H9 (cell line): ENCODE measurements around the gene LRRC8B. TPM values are rescaled to one million over a fixed set of nuclear protein-coding genes. Genes with fewer than 3 reads are reported as not detected.

Experiments used
- DNase-seq: peaks from one replicate; pipeline ENCODE4 v3.0.0-alpha.2; 2017
- H2AFZ ChIP-seq: one replicate; pipeline ENCODE4 v1.6.1; 2013; ENCODE audit warnings: mild to moderate bottlenecking, low read length, control low read depth, moderate library complexity
- H2AK5ac ChIP-seq: 2 replicates; pipeline ENCODE4 v1.6.1; 2013; ENCODE audit warnings: low read length, control low read depth, mixed read lengths; ENCODE audit not compliant: insufficient read length
- H2BK120ac ChIP-seq: one replicate; pipeline ENCODE4 v1.6.1; 2013; ENCODE audit warnings: low read depth, mild to moderate bottlenecking, low read length, control low read depth, inconsistent platforms; ENCODE audit not compliant: poor library complexity, severe bottlenecking
- H2BK12ac ChIP-seq: 2 replicates; pipeline ENCODE4 v1.6.1; 2013; ENCODE audit warnings: low read length, control low read depth, mixed read lengths, low read depth; ENCODE audit not compliant: insufficient read length
- H2BK15ac ChIP-seq: 2 replicates; pipeline ENCODE4 v1.6.1; 2013; ENCODE audit warnings: low read depth, low read length, control low read depth
- H2BK20ac ChIP-seq: one replicate; pipeline ENCODE4 v1.6.1; 2013; ENCODE audit warnings: low read depth, mild to moderate bottlenecking, low read length, control low read depth, inconsistent platforms; ENCODE audit not compliant: poor library complexity, severe bottlenecking
- H2BK5ac ChIP-seq: 2 replicates; pipeline ENCODE4 v1.6.1; 2013; ENCODE audit warnings: low read length, control low read depth, mixed read lengths; ENCODE audit not compliant: insufficient read length
- H3K14ac ChIP-seq: 2 replicates; pipeline ENCODE4 v1.6.1; 2013; ENCODE audit warnings: low read length, control low read depth; ENCODE audit not compliant: insufficient read depth
- H3K18ac ChIP-seq: 2 replicates; pipeline ENCODE4 v1.6.1; 2013; ENCODE audit warnings: low read depth, mild to moderate bottlenecking, mixed read lengths, low read length, control low read depth; ENCODE audit not compliant: insufficient read length
- H3K23ac ChIP-seq: 2 replicates; pipeline ENCODE4 v1.6.1; 2013; ENCODE audit warnings: low read length, control low read depth, mixed read lengths, low read depth; ENCODE audit not compliant: insufficient read length
- H3K23me2 ChIP-seq: 2 replicates; pipeline ENCODE4 v1.6.1; 2013; ENCODE audit warnings: low read depth, mild to moderate bottlenecking, mixed read lengths, low read length, control low read depth; ENCODE audit not compliant: insufficient read length, poor library complexity, severe bottlenecking
- H3K27ac ChIP-seq: 2 replicates; pipeline ENCODE4 v1.5.1; 2013; ENCODE audit warnings: low read length, control low read depth, mixed read lengths, low read depth; ENCODE audit not compliant: insufficient read length
- H3K27me3 ChIP-seq: 2 replicates; pipeline ENCODE4 v1.6.1; 2013; ENCODE audit warnings: low read length, control low read depth, inconsistent platforms; ENCODE audit not compliant: insufficient read depth
- H3K4ac ChIP-seq: 2 replicates; pipeline ENCODE4 v1.6.1; 2013; ENCODE audit warnings: low read depth, mild to moderate bottlenecking, control low read depth, inconsistent platforms, low read length, moderate library complexity
- H3K4me1 ChIP-seq: 2 replicates; pipeline ENCODE4 v1.6.1; 2013; ENCODE audit warnings: low read length, control low read depth, inconsistent platforms; ENCODE audit not compliant: insufficient read depth
- H3K4me2 ChIP-seq: 2 replicates; pipeline ENCODE4 v1.6.1; 2013; ENCODE audit warnings: low read length, control low read depth, mixed read lengths; ENCODE audit not compliant: insufficient read length, insufficient read depth
- H3K56ac ChIP-seq: 2 replicates; pipeline ENCODE4 v1.6.1; 2013; ENCODE audit warnings: low read depth, mild to moderate bottlenecking, mixed read lengths, low read length, control low read depth; ENCODE audit not compliant: insufficient read length
- H3K79me1 ChIP-seq: 2 replicates; pipeline ENCODE4 v1.6.1; 2013; ENCODE audit warnings: low read depth, mild to moderate bottlenecking, moderate library complexity, low read length, control low read depth, inconsistent platforms; ENCODE audit not compliant: insufficient read depth, poor library complexity, severe bottlenecking
- H3K79me2 ChIP-seq: 2 replicates; pipeline ENCODE4 v1.6.1; 2013; ENCODE audit warnings: low read length, control low read depth, inconsistent platforms; ENCODE audit not compliant: insufficient read depth
- H3K9ac ChIP-seq: 2 replicates; pipeline ENCODE4 v1.6.1; 2013; ENCODE audit warnings: low read length, control low read depth, mixed read lengths; ENCODE audit not compliant: insufficient read length; ENCODE audit errors: extremely low read depth
- H3K9me3 ChIP-seq: one replicate; pipeline ENCODE4 v1.6.1; 2013; ENCODE audit warnings: low read depth, low read length, inconsistent platforms; ENCODE audit not compliant: control insufficient read depth
- H3T11ph ChIP-seq: one replicate; pipeline ENCODE4 v1.6.1; 2013; ENCODE audit warnings: mild to moderate bottlenecking, low read length, control low read depth, inconsistent platforms
- H4K20me1 ChIP-seq: one replicate; pipeline ENCODE4 v1.6.1; 2013; ENCODE audit not compliant: control insufficient read depth, insufficient read length, insufficient read depth
- H4K5ac ChIP-seq: 2 replicates; pipeline ENCODE4 v1.6.1; 2013; ENCODE audit warnings: low read depth, mild to moderate bottlenecking, mixed read lengths, low read length, control low read depth; ENCODE audit not compliant: insufficient read length
- H4K8ac ChIP-seq: replicated peaks from 2 replicates; pipeline ENCODE4 v1.6.1; 2013; ENCODE audit warnings: low read length, control low read depth, mixed read lengths, low read depth; ENCODE audit not compliant: insufficient read length
- H4K91ac ChIP-seq: 2 replicates; pipeline ENCODE4 v1.6.1; 2013; ENCODE audit warnings: low read depth, mild to moderate bottlenecking, moderate library complexity, mixed read lengths, low read length, control low read depth; ENCODE audit not compliant: insufficient read length
- H3K27ac Mint-ChIP-seq, 3 experiments: 2 replicates in 2 of 3; 3 replicates in 1 of 3; pipeline ENCODE4 v1.8.0; 2020 to 2021; ENCODE audit warnings: mixed read lengths in 3 of 3, mild to moderate bottlenecking in 1 of 3, moderate library complexity in 1 of 3
- H3K27me3 Mint-ChIP-seq: 2 replicates; pipeline ENCODE4 v1.8.0; 2021; ENCODE audit warnings: low read depth, mild to moderate bottlenecking, moderate library complexity, mixed read lengths
- H3K36me3 Mint-ChIP-seq, 3 experiments: 2 replicates in 2 of 3; 3 replicates in 1 of 3; pipeline ENCODE4 v1.8.0; 2020 to 2021; ENCODE audit warnings: low read depth in 3 of 3, mixed read lengths in 3 of 3; ENCODE audit not compliant: insufficient read depth in 1 of 3
- H3K4me1 Mint-ChIP-seq, 2 experiments: 2 replicates each; pipeline ENCODE4 v1.8.0; 2020; ENCODE audit warnings: mixed read lengths in 2 of 2
- H3K4me3 Mint-ChIP-seq, 2 experiments: 2 replicates in 1 of 2; 3 replicates in 1 of 2; pipeline ENCODE4 v1.8.0; 2020 to 2021; ENCODE audit warnings: mild to moderate bottlenecking in 2 of 2, mixed read lengths in 2 of 2, moderate library complexity in 1 of 2
- H3K9me3 Mint-ChIP-seq, 2 experiments: 2 replicates in 1 of 2; 3 replicates in 1 of 2; pipeline ENCODE4 v1.8.0; 2020; ENCODE audit warnings: mild to moderate bottlenecking in 2 of 2, mixed read lengths in 2 of 2, moderate library complexity in 1 of 2
- CTCF ChIP-seq: fragments of 200-600 bp; sonication (generic); conservative IDR thresholded peaks from 3 replicates; pipeline ENCODE4 v1.8.0; 2021; ENCODE audit warnings: antibody characterized with exemption, mild to moderate bottlenecking
- WGBS: extraction: QIAGEN DNeasy Blood & Tissue Kit; methylation state at CpG from one replicate; pipeline ENCODE4 v1.1.7; 2013; ENCODE audit warnings: missing lambda C conversion rate, low lambda C conversion rate, mixed read lengths; ENCODE audit not compliant: insufficient read length; ENCODE audit errors: extremely low coverage; 5-methylcytosine and 5-hydroxymethylcytosine counted together
- total RNA-seq: library from RNA; stranded (reverse); gene quantifications from 2 replicates; pipeline ENCODE4 v1.2.1, GENCODE V29; 2021

Gene LRRC8B
- total RNA-seq, 1 experiment from 2014 or later: 33.2 TPM

GRCh38 chr1:89553157-89553556 is 28.5 kb downstream of the LRRC8B start:
- WGBS: no CpG with 5 or more reads among the region's 1 CpG

More at GRCh38 chr1:89553157-89553556, 28.5 kb downstream of the LRRC8B start:
- H3K4me1 ChIP-seq: no peaks in the 10 kb centered on the region; the same call in 1 of the 2 replicates
- H3K23me2 ChIP-seq: no peaks in the 10 kb centered on the region
- no peaks in the 10 kb centered on the region for H4K20me1 ChIP-seq
- no peak overlapping the region for H4K8ac ChIP-seq
- no peak overlapping the region for H3K27ac ChIP-seq
- no peaks in the 10 kb centered on the region for H3K79me1 ChIP-seq
- H4K91ac ChIP-seq: no peak overlapping the region
- H3K18ac ChIP-seq: no peak overlapping the region
- no peak overlapping the region for H3K4me3 Mint-ChIP-seq
- no peak overlapping the region for H2BK120ac ChIP-seq
- no peak overlapping the region for H4K5ac ChIP-seq
- no peak for TF ChIP-seq CTCF
- H3K9me3 ChIP-seq: no peaks in the 10 kb centered on the region
- no peak overlapping the region for H3K14ac ChIP-seq
- no peak overlapping the region for H2AK5ac ChIP-seq
- H2BK20ac ChIP-seq: no peak overlapping the region
- no peak overlapping the region for H3K27ac Mint-ChIP-seq
- H3K79me2 ChIP-seq: no peaks in the 10 kb centered on the region
- H3K36me3 Mint-ChIP-seq: peaks cover 5 to 15% (median 5%) of the 10 kb centered on the region in 3 experiments
- no peaks in the 10 kb centered on the region for H3K27me3 Mint-ChIP-seq
- H3K4me1 Mint-ChIP-seq: peaks cover 21 to 29% of the 10 kb centered on the region in 2 experiments
- H2AFZ ChIP-seq: no peak overlapping the region
- H3K9ac ChIP-seq: no peak overlapping the region
- no peaks in the 10 kb centered on the region for H3K9me3 Mint-ChIP-seq
- no peak for DNase-seq
- no peak overlapping the region for H3T11ph ChIP-seq
- no peak overlapping the region for H2BK12ac ChIP-seq
- H2BK15ac ChIP-seq: no peak overlapping the region
- H3K56ac ChIP-seq: no peak overlapping the region
- H2BK5ac ChIP-seq: no peak overlapping the region
- H3K27me3 ChIP-seq: no peaks in the 10 kb centered on the region
- H3K4me2 ChIP-seq: no peak overlapping the region
- no peak overlapping the region for H3K4ac ChIP-seq
- no peak overlapping the region for H3K23ac ChIP-seq
